Measurements from ENCODE around the gene NQO2.

DNA sequence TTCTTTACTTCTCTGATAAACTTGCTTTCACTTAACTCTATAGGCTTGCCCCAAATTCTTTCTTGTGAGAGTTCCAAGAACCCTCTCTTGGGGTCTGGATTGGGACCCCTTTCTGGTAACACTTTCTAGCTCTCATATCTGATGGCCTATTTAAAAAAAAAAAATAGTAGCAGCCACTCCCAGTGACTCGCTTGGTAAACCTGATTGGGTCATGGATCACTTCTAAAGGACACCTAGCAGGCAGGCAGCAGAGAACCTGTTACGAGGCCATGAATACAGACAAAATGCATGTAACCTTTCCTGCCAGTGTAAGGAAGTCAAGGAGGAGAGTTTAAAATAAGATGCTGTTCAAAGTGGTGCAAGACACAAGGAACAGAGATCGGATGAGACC is 19.2 kb upstream of the NQO2 start:
- TF ChIP-seq, protein P1, sequence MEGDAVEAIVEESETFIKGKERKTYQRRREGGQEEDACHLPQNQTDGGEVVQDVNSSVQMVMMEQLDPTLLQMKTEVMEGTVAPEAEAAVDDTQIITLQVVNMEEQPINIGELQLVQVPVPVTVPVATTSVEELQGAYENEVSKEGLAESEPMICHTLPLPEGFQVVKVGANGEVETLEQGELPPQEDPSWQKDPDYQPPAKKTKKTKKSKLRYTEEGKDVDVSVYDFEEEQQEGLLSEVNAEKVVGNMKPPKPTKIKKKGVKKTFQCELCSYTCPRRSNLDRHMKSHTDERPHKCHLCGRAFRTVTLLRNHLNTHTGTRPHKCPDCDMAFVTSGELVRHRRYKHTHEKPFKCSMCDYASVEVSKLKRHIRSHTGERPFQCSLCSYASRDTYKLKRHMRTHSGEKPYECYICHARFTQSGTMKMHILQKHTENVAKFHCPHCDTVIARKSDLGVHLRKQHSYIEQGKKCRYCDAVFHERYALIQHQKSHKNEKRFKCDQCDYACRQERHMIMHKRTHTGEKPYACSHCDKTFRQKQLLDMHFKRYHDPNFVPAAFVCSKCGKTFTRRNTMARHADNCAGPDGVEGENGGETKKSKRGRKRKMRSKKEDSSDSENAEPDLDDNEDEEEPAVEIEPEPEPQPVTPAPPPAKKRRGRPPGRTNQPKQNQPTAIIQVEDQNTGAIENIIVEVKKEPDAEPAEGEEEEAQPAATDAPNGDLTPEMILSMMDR (IDR thresholded peaks at IDR 0.05; ENCODE audit: insufficient read depth, low read depth, low read length) = no peak
- no peak for TF ChIP-seq EZH2 (IDR thresholded peaks at IDR 0.05; ENCODE audit: insufficient read depth, low read length)
